ENCODE results near the gene TLE2. TPM values are rescaled to one million over a fixed set of nuclear protein-coding genes. Genes with fewer than 3 reads are reported as not detected.

Gene TLE2
- total and polyA plus RNA-seq, 9 of the 15 experiments (the other 6 are each of a cell fraction or from before 2014, with no cell fraction given), result 0.35 to 13.1 (median 6.2) TPM

- H4K20me1 ChIP-seq (replicated peaks; ENCODE audit: control insufficient read depth, insufficient read depth, low read length), result no peaks in the 10 kb centered on the region
- peak; percentile 95 for FAIRE-seq
- ChIA-PET CTCF (ENCODE audit: low intra/inter-chr PET ratio) (interaction anchor here (0.7 to 1.7 kb wide), 3 partner anchors 114 to 201 kb away, joined by 3 to 7 read pairs (median 6); no protein-coding TSS in a partner anchor), POLR2A (interaction anchor here (1.3 kb wide), 1 partner anchor 10 kb away, joined by 4 read pairs; no protein-coding TSS in a partner anchor)
- H3K27me3 ChIP-seq (ENCODE audit: control insufficient read depth in 2 of 2, insufficient read depth in 2 of 2, low read length in 2 of 2), result no peaks in the 10 kb centered on the region
- H3K9ac ChIP-seq (ENCODE audit: insufficient read depth in 1 of 2, low read depth in 2 of 2, low read length in 2 of 2), result no peak overlapping the region
- WGBS (ENCODE audit: insufficient coverage, low coverage, missing lambda C conversion rate), result 25% methylated on average over 12 of the region's 17 CpGs
- H3K4me3 ChIP-seq, result no peak overlapping the region
- in situ Hi-C loops (cut with MboI) (no loop called here), intact Hi-C loops (cut with micrococcal nuclease) (loop anchor here (1.0 kb wide), 1 partner anchor 114 kb away; no protein-coding TSS in a partner anchor)
- no peaks in the 10 kb centered on the region for H3K9me1 ChIP-seq (ENCODE audit: control insufficient read depth, insufficient read depth, low read length)
- no peaks in the 10 kb centered on the region for H3K79me2 ChIP-seq (ENCODE audit: control insufficient read depth, insufficient read depth, low read length)
- no peak overlapping the region; the same call in 1 of the 2 replicates for H3K4me2 ChIP-seq (ENCODE audit: insufficient read depth, low read length)
- no peak overlapping the region for H2AFZ ChIP-seq (ENCODE audit: low read depth, low read length)
- H3K9me3 ChIP-seq (replicated peaks; ENCODE audit: control insufficient read depth, insufficient read depth, low read depth, low read length), result no peaks in the 10 kb centered on the region
- ATAC-seq, result peak; percentile 81
- DNase-seq (ENCODE audit: extremely low read depth in 1 of 4, low spot score in 3 of 4), result peak; percentile 66 to 81 (median 66)
- BruUV-seq (replicated peaks), result no TSS peak
- no peaks in the 10 kb centered on the region for H3K36me3 ChIP-seq (ENCODE audit: control insufficient read depth, insufficient read depth, low read length)
- peaks cover 0 to 2% of the 10 kb centered on the region in 2 experiments; a peak in 1 of 5 replicates for H3K4me1 ChIP-seq (replicated peaks in 1 of 2; ENCODE audit: control insufficient read depth in 2 of 2, insufficient read depth in 2 of 2, low read length in 2 of 2)
- H3K27ac ChIP-seq (ENCODE audit: extremely low read depth, low read depth, low read length), result peak overlapping the region; percentile 44; the same call in 1 of the 3 replicates
- TF ChIP-seq ZEB2 (IDR thresholded peaks at IDR 0.05) (peak; percentile 28; the same call in 1 of the 2 replicates), ZNF79 (CRISPR knock-in tag; IDR thresholded peaks at IDR 0.05; ENCODE audit: low read depth) (peak; percentile 37; the same call in 1 of the 2 replicates), TSC22D4 (tag; IDR thresholded peaks at IDR 0.05) (no peak), ZNF140 (CRISPR knock-in tag; IDR thresholded peaks at IDR 0.05) (no peak), DNMT1 (IDR thresholded peaks at IDR 0.05) (no peak), THAP7 (CRISPR knock-in tag; IDR thresholded peaks at IDR 0.05) (no peak), SMC3 (conservative IDR thresholded peaks at IDR 0.05; ENCODE audit: insufficient read depth, low read depth, low read length) (peak; percentile 63), CREM (IDR thresholded peaks at IDR 0.05; ENCODE audit: low read depth) (peak; percentile 97), ZNF175 (CRISPR knock-in tag; IDR thresholded peaks at IDR 0.05; ENCODE audit: low read depth) (peak; percentile 66; the same call in 1 of the 2 replicates), NR0B1 (IDR thresholded peaks at IDR 0.05; ENCODE audit: partially characterized antibody) (no peak), MECOM (CRISPR knock-in tag; IDR thresholded peaks at IDR 0.05) (no peak)
Observed at GRCh38 chr19:2962018-2962670, 66.9 kb downstream of the TLE2 start.
